IMR-90 (cell line): Measurements from ENCODE around the gene AFDN. TPM values are rescaled to one million over a fixed set of nuclear protein-coding genes. Genes with fewer than 3 reads are reported as not detected.

Experiments used
- ATAC-seq: fragments of 200-7000 bp; cut with Tn5 transposase; 2 replicates; pipeline ENCODE4 v1.9.1; 2020; ENCODE audit warnings: low read depth, mild to moderate bottlenecking, moderate library complexity
- BruUV-seq: library from RNA; stranded (reverse); fragments of 400-500 nt; replicated peaks from 2 replicates; lab custom pipeline; 2021; lab: Mats Ljungman, UMichigan
- CTCF ChIA-PET: fragments of 300-600 bp; formaldehyde crosslinking; extraction: SDS; loops from one replicate; lab custom pipeline; 2021; ENCODE audit warnings: antibody characterized with exemption; lab: Yijun Ruan, JAX
- POLR2A ChIA-PET: fragments of 300-600 bp; sonication (Branson Sonifier 250); formaldehyde crosslinking; loops from one replicate; lab custom pipeline; 2022; ENCODE audit warnings: antibody characterized with exemption; ENCODE audit not compliant: unreplicated experiment; lab: Charles Lee
- DNase-seq: peaks from one replicate; pipeline ENCODE4 v3.0.0; 2013
- H2AFZ ChIP-seq: replicated peaks from 2 replicates; pipeline ENCODE3; 2013; ENCODE audit warnings: low read length, mild to moderate bottlenecking; ENCODE audit not compliant: poor library complexity
- H2AK5ac ChIP-seq: 2 replicates; pipeline ENCODE4 v1.6.1; 2013; ENCODE audit warnings: low read depth, low read length, inconsistent platforms
- H2AK9ac ChIP-seq: replicated peaks from 2 replicates; pipeline ENCODE3; 2013; ENCODE audit warnings: mild to moderate bottlenecking, low read depth, low read length, moderate library complexity; ENCODE audit not compliant: poor library complexity
- H2BK120ac ChIP-seq: 2 replicates; pipeline ENCODE4 v1.6.1; 2013; ENCODE audit warnings: low read depth, low read length, inconsistent platforms
- H2BK15ac ChIP-seq: 3 replicates; pipeline ENCODE4 v1.6.1; 2013; ENCODE audit warnings: low read depth, low read length, inconsistent platforms
- H2BK20ac ChIP-seq: 2 replicates; pipeline ENCODE4 v1.6.1; 2013; ENCODE audit warnings: low read depth, mild to moderate bottlenecking, inconsistent platforms, low read length, moderate library complexity
- H2BK5ac ChIP-seq: 2 replicates; pipeline ENCODE4 v1.6.1; 2013; ENCODE audit warnings: mild to moderate bottlenecking, low read depth, low read length, inconsistent platforms; ENCODE audit not compliant: poor library complexity, severe bottlenecking
- H3K14ac ChIP-seq: replicated peaks from 2 replicates; pipeline ENCODE4 v1.6.1; 2013; ENCODE audit warnings: low read depth, low read length, inconsistent platforms
- H3K18ac ChIP-seq: 2 replicates; pipeline ENCODE4 v1.6.1; 2013; ENCODE audit warnings: low read depth, low read length, control low read depth
- H3K23ac ChIP-seq: 2 replicates; pipeline ENCODE4 v1.6.1; 2013; ENCODE audit warnings: low read depth, low read length, inconsistent platforms
- H3K27ac ChIP-seq: 2 replicates; pipeline ENCODE4 v1.5.1; 2013; ENCODE audit warnings: mild to moderate bottlenecking, control low read depth, low read length; ENCODE audit not compliant: insufficient read depth
- H3K27me3 ChIP-seq: 2 replicates; pipeline ENCODE4 v1.6.1; 2013; ENCODE audit warnings: low read length; ENCODE audit not compliant: control insufficient read depth, insufficient read depth
- H3K36me3 ChIP-seq: 2 replicates; pipeline ENCODE4 v1.6.1; 2013; ENCODE audit warnings: low read length, mixed read lengths; ENCODE audit not compliant: control insufficient read depth, insufficient read depth
- H3K4ac ChIP-seq: 2 replicates; pipeline ENCODE4 v1.6.1; 2013; ENCODE audit warnings: low read depth, low read length, inconsistent platforms
- H3K4me1 ChIP-seq: 2 replicates; pipeline ENCODE4 v1.6.1; 2013; ENCODE audit warnings: low read length, mixed read lengths; ENCODE audit not compliant: control insufficient read depth, insufficient read depth
- H3K4me2 ChIP-seq: 2 replicates; pipeline ENCODE4 v1.6.1; 2013; ENCODE audit warnings: low read depth, mild to moderate bottlenecking, control low read depth, low read length, moderate library complexity
- H3K4me3 ChIP-seq: 2 replicates; pipeline ENCODE4 v1.5.1; 2013; ENCODE audit warnings: low read depth, mild to moderate bottlenecking, control low read depth, low read length, moderate library complexity; ENCODE audit not compliant: insufficient read depth
- H3K56ac ChIP-seq: 2 replicates; pipeline ENCODE4 v1.6.1; 2013; ENCODE audit warnings: low read length, inconsistent platforms; ENCODE audit not compliant: insufficient read depth; ENCODE audit errors: extremely low read depth
- H3K79me1 ChIP-seq, 2 experiments: 2 replicates each; pipeline ENCODE4 v1.6.1; 2013; ENCODE audit warnings: low read length in 2 of 2, inconsistent platforms in 1 of 2, low read depth in 1 of 2
- H3K9ac ChIP-seq: 2 replicates; pipeline ENCODE4 v1.6.1; 2013; ENCODE audit warnings: low read depth, low read length, control low read depth
- H3K9me1 ChIP-seq: 2 replicates; pipeline ENCODE4 v1.6.1; 2013; ENCODE audit warnings: low read length, inconsistent platforms; ENCODE audit not compliant: insufficient read depth
- H3K9me3 ChIP-seq: 2 replicates; pipeline ENCODE4 v1.6.1; 2013; ENCODE audit warnings: low read length; ENCODE audit not compliant: control insufficient read depth, insufficient read depth
- H4K20me1 ChIP-seq: 2 replicates; pipeline ENCODE4 v1.6.1; 2013; ENCODE audit warnings: low read length, inconsistent platforms; ENCODE audit not compliant: insufficient read depth
- H4K5ac ChIP-seq: 2 replicates; pipeline ENCODE4 v1.6.1; 2013; ENCODE audit warnings: mild to moderate bottlenecking, low read depth, low read length, control low read depth
- H4K8ac ChIP-seq, 2 experiments: 2 replicates each; pipeline ENCODE4 v1.6.1; 2013; ENCODE audit warnings: low read depth in 2 of 2, low read length in 2 of 2, control low read depth in 1 of 2, inconsistent platforms in 1 of 2
- H4K91ac ChIP-seq: 2 replicates; pipeline ENCODE4 v1.6.1; 2013; ENCODE audit warnings: low read depth, low read length, inconsistent platforms; ENCODE audit not compliant: insufficient read depth
- CEBPB ChIP-seq: IDR thresholded peaks from 2 replicates; pipeline ENCODE4 v1.6.1; 2012; ENCODE audit warnings: low read depth, low read length, improper control_type of control experiment
- CHD1 ChIP-seq: IDR thresholded peaks from 2 replicates; pipeline ENCODE4 v1.6.1; 2012; ENCODE audit warnings: low read depth, low read length, improper control_type of control experiment
- FOS ChIP-seq: fragments of 150-350 bp; IDR thresholded peaks from 2 replicates; pipeline ENCODE4 v1.6.1; 2016; ENCODE audit warnings: low read depth, low read length
- MAFK ChIP-seq: IDR thresholded peaks from 2 replicates; pipeline ENCODE4 v1.6.1; 2012; ENCODE audit warnings: low read depth, low read length, improper control_type of control experiment
- MAZ ChIP-seq: IDR thresholded peaks from 2 replicates; pipeline ENCODE4 v1.6.1; 2012; ENCODE audit warnings: low read depth, mild to moderate bottlenecking, low read length, improper control_type of control experiment, moderate library complexity, borderline replicate concordance
- NFE2L2 ChIP-seq: fragments of 150-350 bp; IDR thresholded peaks from 2 replicates; pipeline ENCODE4 v1.6.1; 2016; ENCODE audit warnings: low read depth, mild to moderate bottlenecking, low read length
- RAD21 ChIP-seq: IDR thresholded peaks from 2 replicates; pipeline ENCODE4 v1.6.1; 2012; ENCODE audit warnings: low read length, improper control_type of control experiment
- RFX5 ChIP-seq: IDR thresholded peaks from 2 replicates; pipeline ENCODE4 v1.8.0; 2012; ENCODE audit warnings: low read depth, mild to moderate bottlenecking, low read length, moderate library complexity
- SMC3 ChIP-seq: fragments of 150-350 bp; IDR thresholded peaks from 2 replicates; pipeline ENCODE4 v1.6.1; 2016; ENCODE audit warnings: low read depth, mild to moderate bottlenecking, antibody characterized with exemption, low read length, moderate library complexity
- WGBS, 2 experiments: methylation state at CpG; one replicate each; pipeline versions ENCODE4 v1.1.5 to v1.1.7; 2013; ENCODE audit warnings: missing lambda C conversion rate in 2 of 2; ENCODE audit not compliant: insufficient read length in 1 of 2; ENCODE audit errors: extremely low coverage in 2 of 2; 5-methylcytosine and 5-hydroxymethylcytosine counted together
- dilution Hi-C: fragments of 300-500 bp; cut with HindIII; formaldehyde crosslinking; loops from one replicate; pipeline ENCODE4 v1.14.3; 2018; ENCODE audit warnings: low sequenced_read_pairs; ENCODE audit not compliant: unreplicated experiment
- in situ Hi-C: fragments of 300-500 bp; cut with MboI; formaldehyde crosslinking; loops from 3 replicates; pipeline ENCODE4 v1.14.3; 2019; ENCODE audit warnings: low sequenced_read_pairs, inconsistent platforms, mixed read lengths
- intact Hi-C: fragments of 100-400 bp; cut with micrococcal nuclease; formaldehyde crosslinking; loops from 2 replicates; pipeline ENCODE4 v1.10.0; 2022
- polyA plus RNA-seq, 3 experiments: library from polyadenylated mRNA; depleted of rRNA; stranded (reverse); fragments of >200 nt; gene quantifications; 2 replicates each; pipeline ENCODE4 v1.2.3, GENCODE V29; 2012; ENCODE audit warnings: low replicate concordance in 1 of 3
- total RNA-seq: library from RNA; depleted of rRNA; stranded (reverse); fragments of >200 nt; gene quantifications from 2 replicates; pipeline ENCODE4 v1.2.3, GENCODE V29; 2012
- TF ChIP-seq, protein P1 (sequence below): conservative IDR thresholded peaks from 2 replicates; pipeline ENCODE4 v1.5.1; 2012; ENCODE audit warnings: mild to moderate bottlenecking, low read depth, low read length, improper control_type of control experiment
- TF ChIP-seq, protein P2 (sequence below): fragments of 150-350 bp; IDR thresholded peaks from 2 replicates; pipeline ENCODE4 v1.6.1; 2017; ENCODE audit warnings: mild to moderate bottlenecking, antibody characterized with exemption, low read length, low read depth

Gene AFDN
- total and polyA plus RNA-seq, 2 of the 4 experiments (the other 2 are of a cell fraction): 11.6 to 20.8 TPM

DNA sequence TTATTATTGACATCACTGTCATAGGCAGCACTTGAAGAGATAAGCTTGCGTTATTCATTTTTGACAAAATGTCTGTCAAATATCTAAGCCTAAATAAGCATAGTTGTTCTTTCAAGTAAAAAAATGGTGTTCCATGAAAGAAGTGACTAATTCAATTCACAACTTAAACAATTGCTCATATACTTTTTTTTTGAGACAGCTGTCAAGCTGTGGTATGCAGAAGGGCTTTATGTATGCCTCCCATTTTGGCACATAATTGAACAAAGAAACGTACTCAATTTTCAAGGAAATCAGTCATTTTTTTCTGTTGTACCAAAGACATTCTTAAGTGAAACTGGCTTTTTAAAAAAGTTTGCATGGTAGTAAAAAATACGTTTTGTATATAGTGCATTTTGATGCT lies 8.5 kb downstream of the AFDN start:
- peaks cover 25 to 36% of the 10 kb centered on the region in 2 experiments for H3K79me1 ChIP-seq
- no peak overlapping the region for H2BK5ac ChIP-seq
- H3K9ac ChIP-seq: no peak overlapping the region
- H3K9me3 ChIP-seq: no peaks in the 10 kb centered on the region
- no peak overlapping the region for H3K4me2 ChIP-seq
- POLR2A ChIA-PET: no interaction called here
- H4K5ac ChIP-seq: no peak overlapping the region
- no peak for ATAC-seq
- H2BK120ac ChIP-seq: no peak overlapping the region
- no peaks in the 10 kb centered on the region; the same call in 1 of the 2 replicates for H3K9me1 ChIP-seq
- no CpG with 5 or more reads among the region's 3 CpGs for WGBS, 2 experiments
- no TSS peak for BruUV-seq
- no peaks in the 10 kb centered on the region for H3K4me1 ChIP-seq
- H4K91ac ChIP-seq: no peak overlapping the region
- no peak overlapping the region for H2AK9ac ChIP-seq
- intact Hi-C loops (no loop called here), dilution Hi-C loops (no loop called here), in situ Hi-C loops (no loop called here)
- H2AFZ ChIP-seq: no peak overlapping the region
- H3K56ac ChIP-seq: no peak overlapping the region
- H2AK5ac ChIP-seq: no peak overlapping the region
- H3K4ac ChIP-seq: no peak overlapping the region
- no peak for DNase-seq
- no peak overlapping the region for H3K23ac ChIP-seq
- H2BK20ac ChIP-seq: no peak overlapping the region
- peaks cover 22% of the 10 kb centered on the region for H4K20me1 ChIP-seq
- H3K27ac ChIP-seq: no peak overlapping the region
- no peak overlapping the region for H3K4me3 ChIP-seq
- no peak overlapping the region for H2BK15ac ChIP-seq
- H3K18ac ChIP-seq: no peak overlapping the region
- no peaks in the 10 kb centered on the region for H3K27me3 ChIP-seq
- H3K36me3 ChIP-seq: no peaks in the 10 kb centered on the region
- H4K8ac ChIP-seq: no peak overlapping the region
- CTCF ChIA-PET: no interaction called here
- no peak for TF ChIP-seq SMC3
- TF ChIP-seq RFX5: no peak
- TF ChIP-seq, protein P1, sequence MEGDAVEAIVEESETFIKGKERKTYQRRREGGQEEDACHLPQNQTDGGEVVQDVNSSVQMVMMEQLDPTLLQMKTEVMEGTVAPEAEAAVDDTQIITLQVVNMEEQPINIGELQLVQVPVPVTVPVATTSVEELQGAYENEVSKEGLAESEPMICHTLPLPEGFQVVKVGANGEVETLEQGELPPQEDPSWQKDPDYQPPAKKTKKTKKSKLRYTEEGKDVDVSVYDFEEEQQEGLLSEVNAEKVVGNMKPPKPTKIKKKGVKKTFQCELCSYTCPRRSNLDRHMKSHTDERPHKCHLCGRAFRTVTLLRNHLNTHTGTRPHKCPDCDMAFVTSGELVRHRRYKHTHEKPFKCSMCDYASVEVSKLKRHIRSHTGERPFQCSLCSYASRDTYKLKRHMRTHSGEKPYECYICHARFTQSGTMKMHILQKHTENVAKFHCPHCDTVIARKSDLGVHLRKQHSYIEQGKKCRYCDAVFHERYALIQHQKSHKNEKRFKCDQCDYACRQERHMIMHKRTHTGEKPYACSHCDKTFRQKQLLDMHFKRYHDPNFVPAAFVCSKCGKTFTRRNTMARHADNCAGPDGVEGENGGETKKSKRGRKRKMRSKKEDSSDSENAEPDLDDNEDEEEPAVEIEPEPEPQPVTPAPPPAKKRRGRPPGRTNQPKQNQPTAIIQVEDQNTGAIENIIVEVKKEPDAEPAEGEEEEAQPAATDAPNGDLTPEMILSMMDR: no peak
- TF ChIP-seq MAFK: no peak
- TF ChIP-seq, protein P2, sequence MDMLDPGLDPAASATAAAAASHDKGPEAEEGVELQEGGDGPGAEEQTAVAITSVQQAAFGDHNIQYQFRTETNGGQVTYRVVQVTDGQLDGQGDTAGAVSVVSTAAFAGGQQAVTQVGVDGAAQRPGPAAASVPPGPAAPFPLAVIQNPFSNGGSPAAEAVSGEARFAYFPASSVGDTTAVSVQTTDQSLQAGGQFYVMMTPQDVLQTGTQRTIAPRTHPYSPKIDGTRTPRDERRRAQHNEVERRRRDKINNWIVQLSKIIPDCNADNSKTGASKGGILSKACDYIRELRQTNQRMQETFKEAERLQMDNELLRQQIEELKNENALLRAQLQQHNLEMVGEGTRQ: no peak
- TF ChIP-seq RAD21: no peak
- no peak for TF ChIP-seq CEBPB
- TF ChIP-seq MAZ: no peak
- no peak for TF ChIP-seq CHD1
- TF ChIP-seq FOS: no peak
- TF ChIP-seq NFE2L2: no peak
- no peak overlapping the region for H3K14ac ChIP-seq
